OCI-LY1 (cell line): Measurements from ENCODE around the gene CA7.

ENCODE experiments used
- H2AFZ ChIP-seq: fragments of 200-600 bp; sonication (generic), shearing (Covaris generic); 2 replicates; pipeline ENCODE4 v1.6.0; 2014; ENCODE audit warnings: antibody characterized with exemption, mild to moderate bottlenecking, low read length
- H3F3A ChIP-seq: fragments of 200-600 bp; sonication (generic), shearing (Covaris generic); 2 replicates; pipeline ENCODE4 v1.6.0; 2014; ENCODE audit warnings: mild to moderate bottlenecking, antibody characterized with exemption, low read length, moderate library complexity; ENCODE audit not compliant: insufficient read depth
- H3K27ac ChIP-seq: fragments of 200-600 bp; sonication (generic); 2 replicates; pipeline ENCODE4 v1.5.1; 2014; ENCODE audit warnings: low read length, mixed run types, mild to moderate bottlenecking, low read depth; ENCODE audit not compliant: poor library complexity, severe bottlenecking
- H3K27me3 ChIP-seq: fragments of 200-600 bp; sonication (generic); 2 replicates; pipeline ENCODE4 v1.6.0; 2014; ENCODE audit warnings: antibody characterized with exemption, mild to moderate bottlenecking, low read length, moderate library complexity; ENCODE audit not compliant: insufficient read depth
- H3K36me3 ChIP-seq: fragments of 200-600 bp; sonication (generic); 2 replicates; pipeline ENCODE4 v1.6.1; 2014; ENCODE audit warnings: mild to moderate bottlenecking, antibody characterized with exemption, low read length, moderate library complexity, mixed read lengths; ENCODE audit not compliant: insufficient read depth
- H3K4me1 ChIP-seq: fragments of 200-600 bp; sonication (generic); 2 replicates; pipeline ENCODE4 v1.5.1; 2014; ENCODE audit warnings: mild to moderate bottlenecking, low read length, moderate library complexity; ENCODE audit not compliant: insufficient read depth, severe bottlenecking
- H3K4me2 ChIP-seq: fragments of 200-600 bp; sonication (generic), shearing (Covaris generic); 2 replicates; pipeline ENCODE4 v1.6.1; 2014; ENCODE audit warnings: low read length
- H3K4me3 ChIP-seq: fragments of 200-600 bp; sonication (generic); 2 replicates; pipeline ENCODE4 v1.5.1; 2014; ENCODE audit warnings: low read length, low read depth, mild to moderate bottlenecking, mixed read lengths; ENCODE audit not compliant: poor library complexity, severe bottlenecking
- H3K79me2 ChIP-seq: fragments of 200-600 bp; shearing (Covaris generic); 2 replicates; pipeline ENCODE4 v1.6.1; 2016; ENCODE audit warnings: mixed run types, low read length, mixed read lengths; ENCODE audit not compliant: insufficient read depth
- H3K9ac ChIP-seq: fragments of 200-600 bp; sonication (generic), shearing (Covaris generic); 2 replicates; pipeline ENCODE4 v1.6.1; 2014; ENCODE audit warnings: mild to moderate bottlenecking, low read length, mixed read lengths
- H3K9me2 ChIP-seq: fragments of 200-600 bp; sonication (generic), shearing (Covaris generic); 2 replicates; pipeline ENCODE4 v1.6.1; 2014; ENCODE audit warnings: low read depth, mild to moderate bottlenecking, low read length, mixed read lengths
- H3K9me3 ChIP-seq: fragments of 200-600 bp; shearing (Covaris generic); 2 replicates; pipeline ENCODE4 v1.6.1; 2014; ENCODE audit warnings: low read length, mixed read lengths
- H4K20me1 ChIP-seq: fragments of 200-600 bp; sonication (generic), shearing (Covaris generic); 2 replicates; pipeline ENCODE4 v1.6.0; 2016; ENCODE audit warnings: mild to moderate bottlenecking, low read length; ENCODE audit not compliant: insufficient read depth
- EZH2 ChIP-seq: fragments of 200-600 bp; sonication (generic), shearing (Covaris generic); IDR thresholded peaks from 2 replicates; pipeline ENCODE4 v1.8.0; 2017; ENCODE audit warnings: borderline replicate concordance, mixed run types, mild to moderate bottlenecking, antibody characterized with exemption, low read length, moderate library complexity, mixed read lengths
- TF ChIP-seq, protein P1 (sequence below): fragments of 200-600 bp; sonication (generic), shearing (Covaris generic); IDR thresholded peaks from 2 replicates; pipeline ENCODE4 v1.5.1; 2017; ENCODE audit warnings: mild to moderate bottlenecking, antibody characterized with exemption, low read length, moderate library complexity, mixed read lengths

Gene CA7

DNA sequence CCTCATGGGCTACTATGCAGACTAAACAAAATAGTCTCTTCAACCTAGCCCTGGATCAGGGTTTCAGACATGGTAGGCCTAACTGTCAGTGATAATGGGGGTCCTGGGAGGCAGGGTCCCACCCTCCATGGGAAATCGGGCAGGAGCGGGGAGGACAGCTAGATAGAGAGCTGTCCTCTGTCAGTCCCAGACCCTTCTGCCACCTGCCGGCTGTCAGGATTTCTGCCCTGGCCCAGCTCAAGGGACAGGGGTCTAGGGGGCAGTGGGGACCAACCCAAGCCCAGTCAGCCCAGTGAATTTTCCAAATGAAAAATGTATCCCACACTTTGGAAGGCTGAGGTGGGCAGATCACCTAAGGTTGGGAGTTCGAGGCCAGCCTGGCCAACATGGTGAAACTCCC, 5.3 kb downstream of the CA7 start:
- Histone ChIP-seq H3K9ac (no peak overlapping the region), H3K27ac (no peak overlapping the region), H3K4me2 (no peak overlapping the region), H3F3A (no peaks in the 10 kb centered on the region), H3K4me1 (no peaks in the 10 kb centered on the region), H3K4me3 (no peak overlapping the region), H2AFZ (no peak overlapping the region), H3K9me2 (no peaks in the 10 kb centered on the region), H3K27me3 (peaks cover 8% of the 10 kb centered on the region; the same call in 1 of the 2 replicates), H3K36me3 (no peaks in the 10 kb centered on the region), H3K9me3 (no peaks in the 10 kb centered on the region), H4K20me1 (no peaks in the 10 kb centered on the region), H3K79me2 (no peaks in the 10 kb centered on the region)
- TF ChIP-seq, protein P1, sequence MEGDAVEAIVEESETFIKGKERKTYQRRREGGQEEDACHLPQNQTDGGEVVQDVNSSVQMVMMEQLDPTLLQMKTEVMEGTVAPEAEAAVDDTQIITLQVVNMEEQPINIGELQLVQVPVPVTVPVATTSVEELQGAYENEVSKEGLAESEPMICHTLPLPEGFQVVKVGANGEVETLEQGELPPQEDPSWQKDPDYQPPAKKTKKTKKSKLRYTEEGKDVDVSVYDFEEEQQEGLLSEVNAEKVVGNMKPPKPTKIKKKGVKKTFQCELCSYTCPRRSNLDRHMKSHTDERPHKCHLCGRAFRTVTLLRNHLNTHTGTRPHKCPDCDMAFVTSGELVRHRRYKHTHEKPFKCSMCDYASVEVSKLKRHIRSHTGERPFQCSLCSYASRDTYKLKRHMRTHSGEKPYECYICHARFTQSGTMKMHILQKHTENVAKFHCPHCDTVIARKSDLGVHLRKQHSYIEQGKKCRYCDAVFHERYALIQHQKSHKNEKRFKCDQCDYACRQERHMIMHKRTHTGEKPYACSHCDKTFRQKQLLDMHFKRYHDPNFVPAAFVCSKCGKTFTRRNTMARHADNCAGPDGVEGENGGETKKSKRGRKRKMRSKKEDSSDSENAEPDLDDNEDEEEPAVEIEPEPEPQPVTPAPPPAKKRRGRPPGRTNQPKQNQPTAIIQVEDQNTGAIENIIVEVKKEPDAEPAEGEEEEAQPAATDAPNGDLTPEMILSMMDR: peak; percentile 15; the same call in 1 of the 2 replicates
- no peak for TF ChIP-seq EZH2

DNA sequence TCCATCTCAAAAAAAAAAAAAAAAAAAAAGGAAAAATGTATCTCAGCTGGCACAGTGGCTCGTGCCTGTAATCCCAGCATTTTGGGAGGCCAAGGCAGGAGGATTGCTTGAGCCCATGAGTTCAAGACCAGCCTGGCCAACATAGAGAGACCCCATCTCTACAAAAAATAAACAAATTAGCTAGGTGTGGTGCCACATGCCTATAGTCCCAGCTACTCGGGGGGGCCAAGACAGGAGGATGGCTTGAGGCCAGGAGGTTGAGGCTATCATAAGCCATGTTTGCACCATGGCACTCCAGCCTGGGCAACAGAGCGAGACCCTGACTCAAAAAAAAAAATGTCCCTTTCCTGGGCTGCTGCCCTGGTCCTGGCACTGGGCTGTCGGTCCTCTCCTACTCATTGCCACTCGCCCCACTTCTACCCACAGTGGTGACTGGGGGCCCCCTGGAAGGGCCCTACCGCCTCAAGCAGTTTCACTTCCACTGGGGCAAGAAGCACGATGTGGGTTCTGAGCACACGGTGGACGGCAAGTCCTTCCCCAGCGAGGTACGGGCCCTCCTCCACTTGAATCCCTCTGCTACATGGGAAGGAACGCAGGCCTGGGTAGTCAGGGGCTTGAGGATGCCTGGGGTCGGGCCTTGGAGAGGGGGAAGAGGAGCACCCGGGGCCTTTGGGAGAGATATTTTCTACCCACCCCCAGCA, 6.1 kb downstream of the CA7 start:
- no peaks in the 10 kb centered on the region for H3K36me3 ChIP-seq
- no peaks in the 10 kb centered on the region for H3F3A ChIP-seq
- no peaks in the 10 kb centered on the region for H3K9me2 ChIP-seq

DNA sequence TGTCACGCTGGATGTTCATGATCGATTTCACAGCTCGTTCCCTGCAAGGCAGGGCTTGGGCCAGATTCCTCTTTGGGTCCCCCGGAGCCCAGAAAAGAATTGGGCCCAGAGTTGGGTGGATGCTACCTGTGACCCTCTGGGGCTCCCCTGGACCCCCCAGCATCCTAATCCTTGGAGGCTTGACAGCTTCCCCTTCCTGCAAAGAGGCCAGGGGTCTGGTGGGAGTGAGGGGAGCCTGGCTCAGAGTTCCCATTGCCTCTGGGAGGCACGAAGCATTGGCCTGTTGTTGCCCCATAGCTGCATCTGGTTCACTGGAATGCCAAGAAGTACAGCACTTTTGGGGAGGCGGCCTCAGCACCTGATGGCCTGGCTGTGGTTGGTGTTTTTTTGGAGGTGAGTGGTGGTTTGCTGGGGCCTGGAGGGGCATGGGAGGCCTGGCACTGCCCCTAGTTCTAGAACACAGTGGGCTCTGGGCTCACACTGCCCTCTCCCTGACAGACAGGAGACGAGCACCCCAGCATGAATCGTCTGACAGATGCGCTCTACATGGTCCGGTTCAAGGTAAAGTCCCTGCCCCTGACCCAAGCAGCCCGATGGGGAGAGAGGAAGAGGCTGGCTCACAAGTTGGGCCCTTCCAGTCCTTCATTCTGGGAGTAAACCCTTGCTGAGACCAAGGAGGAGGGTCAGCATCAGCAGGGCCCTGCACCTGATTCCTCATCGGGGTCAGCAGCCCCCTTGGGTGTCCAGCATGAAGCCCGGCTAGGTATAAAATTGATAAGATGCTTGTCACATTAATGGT, 7.2 kb downstream of the CA7 start:
- Histone ChIP-seq H3K79me2 (no peaks in the 10 kb centered on the region), H3K27me3 (no peaks in the 10 kb centered on the region; the same call in 1 of the 2 replicates), H3K4me3 (no peak overlapping the region), H3K27ac (no peak overlapping the region), H3K4me2 (no peak overlapping the region), H3K9me3 (no peaks in the 10 kb centered on the region), H2AFZ (no peak overlapping the region), H3K9me2 (no peaks in the 10 kb centered on the region), H3F3A (no peaks in the 10 kb centered on the region), H4K20me1 (no peaks in the 10 kb centered on the region), H3K9ac (no peak overlapping the region), H3K4me1 (no peaks in the 10 kb centered on the region), H3K36me3 (no peaks in the 10 kb centered on the region)
- TF ChIP-seq EZH2: no peak
- TF ChIP-seq, protein P1: no peak

More for the DNA sequence above, 6.1 kb downstream of the CA7 start:
- Histone ChIP-seq H3K9me3 (no peaks in the 10 kb centered on the region), H3K27ac (no peak overlapping the region), H3K4me2 (no peak overlapping the region), H4K20me1 (no peaks in the 10 kb centered on the region), H2AFZ (no peak overlapping the region), H3K79me2 (no peaks in the 10 kb centered on the region), H3K4me3 (no peak overlapping the region), H3K27me3 (peaks cover 8% of the 10 kb centered on the region; the same call in 1 of the 2 replicates), H3K9ac (no peak overlapping the region), H3K4me1 (no peaks in the 10 kb centered on the region)
- TF ChIP-seq EZH2: no peak
- TF ChIP-seq, protein P1: no peak
